Activated T-cell treated with anti-CD3 and anti-CD28 coated beads, Interleukin-2, amount 50 U/mL, for 4 hours (primary cell): ENCODE data around the gene RYR1. TPM values are rescaled to one million over a fixed set of nuclear protein-coding genes. Genes with fewer than 3 reads are reported as not detected.

ENCODE experiments used
- ATAC-seq, 2 donors: fragments of 200-7000 bp; cut with Tn5 transposase; one replicate each; pipeline ENCODE4 v1.10.0; 2021
- DNase-seq: peaks from one replicate; pipeline ENCODE4 v3.0.0-alpha.2; 2020
- H3K27me3 Mint-ChIP-seq: one replicate; pipeline ENCODE4 v1.8.0; 2021; ENCODE audit warnings: low read depth, mixed read lengths
- H3K36me3 Mint-ChIP-seq: one replicate; pipeline ENCODE4 v1.8.0; 2022; ENCODE audit warnings: mixed read lengths; ENCODE audit not compliant: insufficient read depth
- H3K4me1 Mint-ChIP-seq: one replicate; pipeline ENCODE4 v1.8.0; 2021; ENCODE audit warnings: low read depth, mixed read lengths
- H3K4me3 Mint-ChIP-seq: one replicate; pipeline ENCODE4 v1.8.0; 2021; ENCODE audit warnings: mild to moderate bottlenecking, moderate library complexity, mixed read lengths
- H3K9me3 Mint-ChIP-seq: one replicate; pipeline ENCODE4 v1.8.0; 2021; ENCODE audit warnings: mixed read lengths
- total RNA-seq, 3 donors: library from RNA; stranded (reverse); gene quantifications; one replicate each; pipeline ENCODE4 v1.2.1, GENCODE V29; 2021

RYR1 gene
- total RNA-seq, 3 donors from 2014 or later = 2.3 to 3.9 (median 3.2) TPM

GRCh38 chr19:38524369-38524768, 90.9 kb downstream of the RYR1 start:
- Mint-ChIP-seq H3K9me3 (no peaks in the 10 kb centered on the region), H3K4me3 (no peak overlapping the region), H3K27me3 (no peaks in the 10 kb centered on the region), H3K36me3 (no peaks in the 10 kb centered on the region), H3K4me1 (no peaks in the 10 kb centered on the region)
- no peak for DNase-seq
- no peak for ATAC-seq

DNA sequence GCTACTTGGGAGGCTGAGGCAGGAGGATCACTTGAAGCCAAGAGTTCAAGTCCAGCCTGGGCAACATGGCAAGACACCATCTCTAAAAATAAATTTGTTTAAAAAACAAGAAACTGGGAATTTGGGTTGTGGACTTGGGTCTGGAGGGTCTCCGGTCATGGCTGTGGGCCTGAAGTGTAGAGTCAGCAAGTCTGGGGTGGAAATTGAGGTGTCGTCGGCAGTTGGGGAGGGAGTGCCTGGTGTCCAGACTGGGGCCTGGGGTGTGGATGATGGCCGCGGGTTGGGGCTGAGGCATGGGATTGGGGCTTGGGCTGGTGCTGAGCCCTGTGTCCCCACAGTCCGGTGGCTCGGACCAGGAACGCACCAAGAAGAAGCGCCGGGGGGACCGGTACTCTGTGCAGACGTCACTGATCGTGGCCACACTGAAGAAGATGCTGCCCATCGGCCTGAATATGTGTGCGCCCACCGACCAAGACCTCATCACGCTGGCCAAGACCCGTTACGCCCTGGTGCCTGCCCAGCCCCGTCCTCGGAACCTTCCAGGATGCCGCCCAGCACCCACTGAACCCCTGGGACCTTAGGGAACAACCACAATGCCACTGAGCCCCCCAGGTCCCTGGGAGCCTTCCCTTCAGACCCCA, 91.6 kb downstream of the RYR1 start:
- no peaks in the 10 kb centered on the region for H3K4me1 Mint-ChIP-seq
- no peak overlapping the region for H3K4me3 Mint-ChIP-seq
- no peaks in the 10 kb centered on the region for H3K9me3 Mint-ChIP-seq
- DNase-seq = no peak
- ATAC-seq = no peak
- no peaks in the 10 kb centered on the region for H3K27me3 Mint-ChIP-seq
- H3K36me3 Mint-ChIP-seq = no peaks in the 10 kb centered on the region

GRCh38 chr19:38526430-38526829, 92.9 kb downstream of the RYR1 start:
- ATAC-seq (no peak), DNase-seq (no peak)
- Mint-ChIP-seq H3K36me3 (no peaks in the 10 kb centered on the region), H3K27me3 (no peaks in the 10 kb centered on the region), H3K9me3 (no peaks in the 10 kb centered on the region), H3K4me3 (no peak overlapping the region), H3K4me1 (no peaks in the 10 kb centered on the region)

DNA sequence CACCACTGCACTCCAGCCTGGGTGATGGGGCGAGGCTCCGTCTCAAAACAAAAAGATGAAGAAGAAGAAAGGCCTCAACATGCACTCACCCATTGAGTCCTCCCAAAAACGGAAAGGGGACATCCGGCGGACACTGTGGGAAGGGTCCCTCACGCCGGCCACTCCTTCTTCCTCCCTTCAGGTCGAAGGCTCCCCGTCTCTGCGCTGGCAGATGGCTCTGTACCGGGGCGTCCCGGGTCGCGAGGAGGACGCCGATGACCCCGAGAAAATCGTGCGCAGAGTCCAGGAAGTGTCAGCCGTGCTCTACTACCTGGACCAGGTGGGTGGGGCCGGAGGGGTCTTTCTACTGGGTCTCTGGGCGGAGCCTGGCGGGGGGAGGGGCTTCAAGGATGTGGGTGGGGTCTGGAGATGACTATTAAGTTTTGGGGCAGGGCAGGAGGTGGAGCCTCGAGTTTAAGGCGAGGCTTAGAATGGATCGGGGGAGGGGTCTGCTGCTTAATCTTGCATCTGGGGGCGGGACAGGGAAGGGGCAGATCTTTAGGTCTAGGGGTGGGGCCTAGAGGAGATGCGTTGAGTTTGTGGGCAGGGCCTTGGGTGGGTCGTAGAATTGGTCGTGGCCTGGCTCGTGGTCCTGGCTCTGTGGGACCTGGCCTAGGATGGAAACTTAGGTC, 94.1 kb downstream of the RYR1 start:
- Mint-ChIP-seq H3K36me3 (no peaks in the 10 kb centered on the region), H3K27me3 (no peaks in the 10 kb centered on the region), H3K4me3 (no peak overlapping the region), H3K4me1 (no peaks in the 10 kb centered on the region), H3K9me3 (no peaks in the 10 kb centered on the region)
- DNase-seq (no peak), ATAC-seq (peak; percentile 50 to 56)

DNA sequence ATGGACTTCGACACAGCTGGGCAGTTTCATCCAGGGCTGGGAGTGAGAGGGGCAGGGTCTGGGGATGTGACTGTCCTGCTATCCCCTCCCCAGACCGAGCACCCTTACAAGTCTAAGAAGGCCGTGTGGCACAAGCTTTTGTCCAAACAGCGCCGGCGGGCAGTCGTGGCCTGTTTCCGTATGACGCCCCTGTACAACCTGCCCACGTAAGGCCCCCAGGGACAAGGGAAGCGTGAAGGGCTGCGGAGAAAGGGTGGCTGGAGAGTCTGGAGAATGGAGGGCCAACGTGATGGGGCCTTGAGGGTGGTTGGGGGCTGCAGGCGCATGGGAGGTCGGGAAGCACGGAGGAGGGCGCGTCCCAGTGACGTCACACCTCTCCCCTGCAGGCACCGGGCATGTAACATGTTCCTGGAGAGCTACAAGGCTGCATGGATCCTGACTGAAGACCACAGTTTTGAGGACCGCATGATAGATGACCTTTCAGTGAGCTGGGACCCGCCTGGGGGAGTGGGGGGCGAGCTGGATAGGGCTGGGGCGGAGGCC, 94.8 kb downstream of the RYR1 start:
- Mint-ChIP-seq H3K4me1 (no peaks in the 10 kb centered on the region), H3K9me3 (no peaks in the 10 kb centered on the region), H3K36me3 (no peaks in the 10 kb centered on the region), H3K27me3 (no peaks in the 10 kb centered on the region), H3K4me3 (no peak overlapping the region)
- ATAC-seq = no peak
- no peak for DNase-seq

DNA sequence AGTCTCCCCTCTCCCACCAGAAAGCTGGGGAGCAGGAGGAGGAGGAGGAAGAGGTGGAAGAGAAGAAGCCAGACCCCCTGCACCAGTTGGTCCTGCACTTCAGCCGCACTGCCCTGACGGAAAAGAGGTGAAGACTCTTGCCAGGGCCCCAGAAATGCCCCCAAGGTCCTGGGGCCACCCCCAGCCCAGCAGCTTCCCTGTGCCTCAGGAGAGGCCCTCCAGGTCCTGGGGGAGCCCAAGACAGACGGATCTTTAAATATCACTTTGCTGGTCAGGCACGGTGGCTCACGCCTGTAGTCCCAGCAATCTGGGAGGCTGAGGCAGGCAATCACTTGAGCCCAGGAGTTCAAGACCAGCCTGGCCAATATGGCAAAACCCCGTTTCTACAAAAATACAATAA, 95.4 kb downstream of the RYR1 start:
- Mint-ChIP-seq H3K4me1 (no peaks in the 10 kb centered on the region), H3K4me3 (no peak overlapping the region), H3K36me3 (no peaks in the 10 kb centered on the region), H3K9me3 (no peaks in the 10 kb centered on the region), H3K27me3 (no peaks in the 10 kb centered on the region)
- no peak for ATAC-seq
- DNase-seq = no peak

DNA sequence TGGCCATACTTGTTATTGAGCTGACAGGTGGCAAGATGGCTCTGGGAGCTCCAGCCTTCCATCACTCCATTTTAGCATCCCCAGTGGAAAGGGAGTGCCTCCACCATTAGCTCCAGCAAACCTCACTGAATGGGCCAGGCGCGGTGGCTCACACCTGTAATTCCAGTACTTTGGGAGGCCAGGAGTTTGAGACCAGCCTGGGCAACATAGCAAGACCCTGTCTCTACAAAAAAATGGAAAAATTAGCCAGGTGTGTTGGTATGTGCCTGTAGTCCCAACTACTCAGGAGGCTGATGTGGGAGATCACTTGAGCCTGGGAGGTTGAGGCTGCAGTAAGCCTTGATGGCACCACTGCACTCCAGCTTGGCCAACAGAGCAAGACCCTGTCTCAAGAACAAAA, 98.0 kb downstream of the RYR1 start:
- DNase-seq = no peak
- Mint-ChIP-seq H3K9me3 (peaks cover 3% of the 10 kb centered on the region), H3K4me3 (no peak overlapping the region), H3K4me1 (peaks cover 3% of the 10 kb centered on the region), H3K36me3 (peaks cover 2% of the 10 kb centered on the region), H3K27me3 (no peaks in the 10 kb centered on the region)
- ATAC-seq = no peak

DNA sequence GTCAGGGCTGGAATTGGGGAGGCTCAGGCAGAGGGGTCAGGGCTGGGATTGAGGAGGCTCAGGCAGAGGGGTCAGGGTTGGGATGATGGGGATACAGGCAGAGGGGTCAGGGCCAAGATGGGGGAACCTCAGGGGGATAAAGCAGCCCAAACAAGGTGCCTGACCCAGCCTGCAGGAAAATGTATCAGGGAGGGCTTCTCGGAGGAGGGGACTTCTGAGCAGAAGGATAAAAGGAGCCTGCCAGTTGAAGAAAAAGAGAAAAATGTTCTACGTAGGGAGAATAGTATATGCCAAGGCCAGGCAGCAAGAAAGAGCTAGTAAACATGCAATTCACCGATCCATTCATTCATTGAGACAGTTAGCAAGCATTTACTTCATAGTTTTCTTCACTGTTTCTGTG, 99.4 kb downstream of the RYR1 start:
- Mint-ChIP-seq H3K27me3 (no peaks in the 10 kb centered on the region), H3K4me1 (peaks cover 16% of the 10 kb centered on the region), H3K9me3 (peaks cover 3% of the 10 kb centered on the region), H3K4me3 (no peak overlapping the region), H3K36me3 (peaks cover 2% of the 10 kb centered on the region)
- no peak for DNase-seq
- no peak for ATAC-seq

- Mint-ChIP-seq H3K9me3 (peaks cover 3% of the 10 kb centered on the region), H3K4me1 (peaks cover 32% of the 10 kb centered on the region), H3K4me3 (no peak overlapping the region), H3K27me3 (no peaks in the 10 kb centered on the region), H3K36me3 (peaks cover 2% of the 10 kb centered on the region)
- ATAC-seq (no peak), DNase-seq (no peak)
Observed at GRCh38 chr19:38534574-38534973, 101.1 kb downstream of the RYR1 start.

- ATAC-seq = no peak
- Mint-ChIP-seq H3K4me3 (no peak overlapping the region), H3K9me3 (peaks cover 3% of the 10 kb centered on the region), H3K27me3 (no peaks in the 10 kb centered on the region), H3K4me1 (peaks cover 35% of the 10 kb centered on the region), H3K36me3 (peaks cover 2% of the 10 kb centered on the region)
- DNase-seq = no peak
Observed at GRCh38 chr19:38535212-38535611, 101.7 kb downstream of the RYR1 start.

- no peak for ATAC-seq
- Mint-ChIP-seq H3K27me3 (no peaks in the 10 kb centered on the region), H3K4me3 (no peak overlapping the region), H3K9me3 (peaks cover 3% of the 10 kb centered on the region), H3K36me3 (peaks cover 2% of the 10 kb centered on the region), H3K4me1 (peaks cover 35% of the 10 kb centered on the region)
- DNase-seq = no peak
Observed at GRCh38 chr19:38537071-38537936, 103.8 kb downstream of the RYR1 start.

DNA sequence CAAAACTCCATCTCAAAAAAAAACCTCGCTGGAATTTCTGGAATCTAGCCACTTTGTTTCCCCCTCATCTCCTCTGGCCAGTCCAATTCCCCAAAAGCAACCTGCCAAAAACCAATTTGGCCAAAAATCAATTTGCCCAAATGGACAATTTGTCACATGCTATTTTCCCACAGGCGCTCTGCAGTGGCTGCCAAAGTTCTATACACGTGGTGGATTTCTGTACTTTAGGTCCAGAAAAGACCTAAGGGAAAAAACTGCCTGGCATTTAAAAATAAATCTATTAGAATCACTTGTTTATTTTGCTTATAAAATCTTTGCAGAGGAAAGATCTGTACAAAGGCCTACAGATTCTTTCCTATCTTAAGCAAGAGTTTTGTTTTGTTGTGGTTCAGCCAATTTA, 104.9 kb downstream of the RYR1 start:
- Mint-ChIP-seq H3K27me3 (no peaks in the 10 kb centered on the region), H3K36me3 (peaks cover 2% of the 10 kb centered on the region), H3K9me3 (peaks cover 3% of the 10 kb centered on the region), H3K4me3 (peak overlapping the region; percentile 68), H3K4me1 (peaks cover 35% of the 10 kb centered on the region)
- DNase-seq = no peak
- no peak for ATAC-seq

DNA sequence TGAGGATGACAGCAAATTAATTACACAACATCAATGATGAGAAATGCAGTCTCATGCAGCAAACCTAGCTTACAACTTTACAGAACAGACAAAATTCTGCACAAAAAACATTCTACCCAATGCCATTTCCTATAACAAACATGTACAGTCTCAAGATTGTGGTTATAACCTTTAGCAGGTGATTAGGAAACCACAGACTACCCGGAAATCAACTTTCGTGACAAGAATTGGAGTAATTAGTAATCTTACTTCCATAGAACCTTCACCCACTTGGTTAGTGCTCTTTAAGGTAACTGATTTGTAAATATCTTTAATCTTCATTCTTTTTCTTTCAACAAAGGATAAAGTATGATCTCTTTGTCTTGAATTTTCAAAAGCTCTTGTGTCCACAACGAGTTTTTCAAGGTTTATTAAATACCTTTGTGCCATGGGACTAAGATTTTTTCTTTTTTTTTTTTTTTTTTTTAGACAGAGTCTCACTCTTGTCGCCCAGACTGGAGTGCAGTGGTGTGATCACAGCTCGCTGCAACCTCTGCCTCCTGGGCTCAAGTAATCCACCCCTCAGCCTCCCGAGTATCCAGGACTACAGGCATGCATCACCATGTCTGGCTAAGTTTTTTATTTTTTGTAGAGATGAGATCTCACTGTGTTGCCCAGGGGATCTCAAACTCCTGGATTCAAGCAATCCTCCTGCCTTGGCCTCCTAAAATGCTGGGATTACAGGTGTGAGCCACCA, 105.5 kb downstream of the RYR1 start:
- Mint-ChIP-seq H3K9me3 (peaks cover 3% of the 10 kb centered on the region), H3K36me3 (peaks cover 2% of the 10 kb centered on the region), H3K4me1 (peaks cover 37% of the 10 kb centered on the region), H3K27me3 (no peaks in the 10 kb centered on the region), H3K4me3 (peak overlapping the region; percentile 68)
- no peak for DNase-seq
- ATAC-seq = peak; percentile 84 to 90

- H3K36me3 Mint-ChIP-seq = peaks cover 2% of the 10 kb centered on the region
- DNase-seq (no peak), ATAC-seq (no peak)
- peaks cover 45% of the 10 kb centered on the region for H3K4me1 Mint-ChIP-seq
- peaks cover 3% of the 10 kb centered on the region for H3K9me3 Mint-ChIP-seq
- no peaks in the 10 kb centered on the region for H3K27me3 Mint-ChIP-seq
- no peak overlapping the region for H3K4me3 Mint-ChIP-seq
Observed at GRCh38 chr19:38539751-38540150, 106.3 kb downstream of the RYR1 start.
